COR-L47 (cell line): ENCODE results near the gene MYO5B.
"Not testable (repeated sequence)": the region's sequence is repeated elsewhere in the genome, so short reads cannot be mapped to it uniquely, and the experiment has no call there.

Experiments
- DNase-seq: peaks from one replicate; lab custom pipeline; 2025; lab: John Stamatoyannopoulos, UW

MYO5B gene

DNA sequence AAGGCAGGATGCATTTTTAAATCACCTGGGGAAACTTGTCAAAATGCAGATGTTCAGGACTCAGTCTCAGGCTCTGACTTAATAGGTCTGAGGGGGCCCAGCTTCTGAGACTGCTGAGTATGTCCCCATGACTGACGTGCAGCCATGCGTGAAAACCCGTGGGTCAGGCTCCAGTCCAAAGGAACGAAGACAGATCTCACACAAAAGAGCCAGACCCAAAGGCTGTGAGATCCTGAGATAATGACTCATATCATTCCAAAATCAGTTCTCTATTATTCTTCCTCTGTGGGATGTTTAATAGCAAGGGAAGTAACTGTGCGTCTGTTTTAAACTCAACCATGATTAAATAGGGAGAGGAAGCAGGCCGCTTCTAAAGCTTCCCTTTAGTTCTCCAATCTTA is 274.2 kb downstream of the MYO5B start:
- DNase-seq, result no peak

GRCh38 chr18:49917742-49918141 is 277.2 kb downstream of the MYO5B start:
- DNase-seq, result no peak

- DNase-seq, result no peak
Observed at GRCh38 chr18:49915352-49915751, 279.6 kb downstream of the MYO5B start.

DNA sequence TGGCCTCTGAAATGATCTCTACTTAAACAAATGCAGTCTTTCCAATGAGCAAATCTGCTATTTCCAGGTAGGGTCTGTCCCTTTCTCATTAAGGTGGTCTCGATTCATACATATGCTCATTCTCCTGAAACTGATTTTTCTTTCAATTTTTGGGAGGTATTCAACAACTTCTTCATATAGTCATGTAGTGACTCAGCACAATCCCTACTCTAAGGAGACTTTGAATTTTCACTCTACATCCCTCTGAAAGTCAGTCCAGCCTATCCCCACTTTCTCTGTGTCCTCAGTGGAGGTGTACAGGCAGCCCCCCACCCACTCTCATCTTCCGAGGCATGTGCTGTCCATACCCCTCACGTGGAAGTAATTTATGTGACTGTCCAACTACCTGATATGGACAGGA is 281.7 kb downstream of the MYO5B start:
- DNase-seq, result no peak

GRCh38 chr18:49911427-49911826 is 283.5 kb downstream of the MYO5B start:
- peak; percentile 77 for DNase-seq

DNA sequence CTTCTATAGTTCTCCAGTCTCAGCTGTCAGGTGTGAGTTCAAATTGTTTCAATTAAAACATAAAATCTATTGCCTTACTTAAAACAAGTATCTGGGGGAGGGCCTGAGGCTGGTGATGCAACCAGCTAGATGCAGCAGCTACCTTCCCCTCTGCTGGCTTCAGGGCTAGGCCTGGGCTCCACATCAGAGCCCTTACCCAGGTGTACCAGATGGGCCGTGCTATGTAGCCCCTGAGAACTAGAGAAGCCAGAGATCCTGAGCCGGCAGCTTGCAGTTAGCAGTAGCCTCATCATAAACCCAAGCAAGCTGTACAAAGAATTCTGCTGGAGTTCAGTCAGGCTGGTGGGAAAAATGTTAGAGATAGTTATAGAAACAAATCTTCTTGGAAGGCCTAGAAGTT is 284.0 kb downstream of the MYO5B start:
- DNase-seq, result no peak

- no peak for DNase-seq
Observed at GRCh38 chr18:49910019-49910418, 284.9 kb downstream of the MYO5B start.

DNA sequence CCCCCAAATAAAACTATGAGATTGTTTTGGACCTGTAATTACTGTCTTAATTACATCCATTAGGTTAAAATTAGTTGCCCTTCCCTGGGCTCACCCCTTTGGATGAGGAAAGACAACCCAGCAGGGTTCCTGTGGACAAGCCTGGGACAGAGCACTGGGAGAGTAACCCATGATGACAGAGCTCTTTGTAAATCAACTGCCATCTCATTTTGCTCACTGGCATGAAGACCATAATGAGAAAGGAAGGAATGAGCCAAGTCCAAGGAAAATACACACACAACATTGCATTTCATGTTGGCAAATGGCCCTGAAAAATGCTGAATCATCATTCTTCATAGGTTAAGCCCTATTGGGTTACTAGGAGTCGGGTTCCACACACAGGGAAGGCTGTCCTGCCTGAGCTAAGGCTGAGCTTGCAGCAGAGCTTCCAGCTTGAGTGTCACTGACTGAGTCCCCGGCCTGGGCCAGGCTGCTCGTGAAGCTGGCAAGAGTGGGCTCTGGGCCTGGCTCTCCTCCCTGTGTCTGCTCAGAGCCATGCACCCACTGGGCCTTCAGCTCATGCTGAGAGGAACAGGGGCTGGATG is 287.5 kb downstream of the MYO5B start:
- DNase-seq, result peak; percentile 58

- DNase-seq, result no peak
Observed at GRCh38 chr18:49905771-49906170, 289.2 kb downstream of the MYO5B start.

DNA sequence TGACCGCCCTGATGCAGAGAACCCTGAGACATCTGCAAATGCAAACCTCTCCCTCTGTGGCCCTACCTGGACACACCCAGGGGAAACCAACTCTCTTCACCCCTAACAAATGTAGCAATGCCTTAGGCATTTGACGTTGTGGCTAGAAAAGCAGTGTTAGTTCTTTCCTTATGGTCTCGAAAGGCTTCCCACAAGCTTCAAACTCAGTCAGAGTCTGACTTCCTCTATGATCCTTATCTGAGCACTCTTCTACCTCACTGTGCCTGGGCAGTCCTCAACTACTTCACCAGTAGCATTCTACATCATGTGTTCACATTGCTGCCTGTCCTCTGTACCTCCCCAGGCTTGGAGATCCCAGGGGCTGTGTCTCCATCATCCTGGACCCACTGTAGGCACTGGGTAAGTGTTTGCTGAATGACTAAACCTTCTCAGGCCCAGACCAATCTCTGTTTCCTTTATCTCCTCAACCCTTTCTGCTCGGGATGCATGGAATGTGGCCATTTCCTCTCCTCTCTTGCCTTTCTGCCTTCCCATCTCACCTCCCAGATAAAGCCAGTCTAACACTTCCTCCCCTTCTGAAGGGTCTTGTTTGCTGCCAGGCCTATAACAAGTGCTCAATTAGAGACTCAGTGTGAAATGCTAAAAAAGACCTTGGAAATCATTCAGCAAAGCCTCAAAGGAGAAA is 289.9 kb downstream of the MYO5B start:
- no peak for DNase-seq

DNA sequence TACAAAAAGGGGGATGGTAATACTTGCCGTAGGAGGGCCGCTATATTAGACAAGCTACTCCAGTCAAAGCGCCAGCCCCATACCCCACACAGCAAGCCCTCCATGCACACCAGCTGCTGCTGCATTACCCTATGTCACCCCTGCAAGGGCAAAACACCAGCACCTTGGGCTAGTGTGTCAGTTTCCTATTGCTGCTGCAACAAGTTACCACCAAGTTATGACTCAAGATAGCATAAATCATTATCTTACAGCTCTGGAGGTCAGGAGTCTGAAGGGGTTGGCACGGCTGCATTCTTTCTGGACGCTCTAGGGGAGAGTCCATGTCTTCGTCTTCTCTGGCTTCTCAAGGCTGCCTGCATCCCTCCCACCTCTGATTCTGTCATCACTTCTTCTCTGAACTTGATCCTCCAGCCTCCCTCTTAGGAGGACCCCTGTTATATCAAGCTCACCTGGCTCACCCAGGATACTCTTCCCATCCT is 293.0 kb downstream of the MYO5B start:
- DNase-seq, result no peak

DNA sequence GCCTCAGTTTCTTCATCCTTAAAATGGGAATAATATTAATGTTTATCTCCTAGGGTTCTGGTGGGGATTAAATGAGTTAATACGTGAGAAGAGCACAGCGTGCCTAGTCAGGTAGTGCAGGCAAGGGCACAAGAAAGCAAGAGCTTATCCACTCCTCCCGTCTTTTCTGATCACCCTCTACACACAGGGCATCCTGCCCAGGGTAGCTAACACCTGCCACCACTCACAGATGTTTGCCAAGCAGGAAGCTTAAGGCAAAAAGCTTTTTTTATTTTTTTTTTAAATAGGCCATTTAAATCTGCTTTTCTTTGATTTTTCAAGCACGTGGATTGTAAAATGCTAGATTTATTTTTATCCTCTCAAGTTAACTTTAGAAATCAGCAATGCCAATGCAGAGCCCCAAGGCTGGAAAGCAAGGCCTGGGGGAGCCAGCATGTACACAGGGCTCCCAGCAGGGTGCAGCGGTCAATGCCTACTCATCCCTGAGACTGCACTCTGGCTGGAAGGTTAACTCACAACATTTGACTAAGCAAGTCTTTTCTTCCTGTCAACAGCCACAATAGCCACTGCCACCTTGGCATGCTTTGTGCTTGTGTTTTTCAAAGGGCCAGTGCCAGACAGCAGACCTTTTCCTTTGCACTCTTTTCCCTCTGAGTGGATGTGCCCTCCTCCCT is 295.2 kb downstream of the MYO5B start:
- DNase-seq, result peak; percentile 62

DNA sequence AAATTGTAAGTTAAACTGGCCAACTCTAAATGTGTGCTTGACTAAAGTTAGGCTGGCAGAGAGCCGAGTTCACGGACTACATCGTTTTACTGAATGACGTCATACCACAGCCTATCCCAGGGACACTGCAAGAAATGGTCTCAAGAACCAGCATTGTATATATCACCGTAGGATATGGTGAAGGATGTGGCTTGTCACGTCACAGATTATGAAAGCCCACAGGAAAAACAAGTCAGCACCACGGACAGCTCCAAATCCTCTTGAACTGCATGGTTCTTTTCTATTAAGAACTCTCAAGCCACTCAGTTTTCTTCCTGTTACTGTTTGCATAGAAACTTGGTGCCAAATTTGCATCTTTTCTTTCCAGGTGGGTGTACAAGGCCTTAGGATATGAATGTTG is 296.5 kb downstream of the MYO5B start:
- DNase-seq, result no peak

DNA sequence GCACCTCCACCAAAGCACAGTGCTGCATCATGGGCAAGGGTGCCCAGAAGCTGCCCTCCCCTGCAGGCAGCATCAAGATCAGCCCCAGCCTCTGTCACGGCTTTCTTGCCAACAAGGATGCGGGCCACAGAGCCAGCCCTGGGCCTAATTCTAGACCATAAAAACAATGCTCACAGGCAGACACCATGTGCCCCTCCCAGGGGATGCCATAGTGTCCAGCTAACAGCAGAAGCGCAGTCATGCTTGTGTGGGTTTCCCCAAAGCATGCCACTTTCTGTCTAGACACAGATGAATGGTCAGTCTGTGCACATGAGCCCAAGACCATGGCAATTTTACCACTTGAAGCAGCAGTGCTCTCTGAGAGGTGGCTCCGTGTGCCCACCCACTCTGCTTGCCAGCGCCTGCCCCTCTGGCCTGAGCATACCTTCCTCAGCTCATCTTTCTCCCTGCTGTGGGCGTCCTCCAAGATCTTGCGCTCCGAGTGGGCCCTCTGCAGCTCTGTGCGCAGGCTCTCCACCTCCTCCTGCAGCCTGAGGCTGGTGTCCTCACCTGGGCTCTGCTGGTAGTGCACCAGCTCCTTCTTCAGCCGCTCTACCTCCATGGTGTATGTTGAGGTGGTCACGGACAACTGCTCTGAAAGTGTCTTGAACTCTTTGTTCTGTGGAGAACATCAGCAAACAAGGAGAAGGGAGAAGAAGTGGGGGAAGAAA is 300.3 kb downstream of the MYO5B start:
- no peak for DNase-seq

- no peak for DNase-seq
Observed at GRCh38 chr18:49893036-49893435, 301.9 kb downstream of the MYO5B start.

- DNase-seq, result no peak
Observed at GRCh38 chr18:49892148-49892924, 302.6 kb downstream of the MYO5B start.

DNA sequence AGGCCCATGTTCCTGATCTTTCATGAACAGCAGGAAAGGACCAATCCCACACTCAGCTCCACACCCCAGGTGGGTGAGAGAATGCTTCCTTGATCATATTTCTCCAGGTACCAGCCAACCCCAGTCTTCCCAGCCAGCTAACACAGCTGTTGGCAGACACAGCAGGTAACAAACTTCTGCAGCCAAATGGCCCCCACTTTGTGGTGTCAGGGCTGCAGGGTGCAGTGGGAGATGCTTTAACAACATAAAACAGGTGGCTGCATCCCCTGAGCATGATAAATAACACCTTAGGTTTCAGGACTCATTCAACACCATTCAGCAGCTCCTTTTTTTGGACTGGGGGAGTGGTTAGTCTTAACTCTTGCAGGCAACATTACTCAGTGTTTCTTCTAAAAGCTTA is 304.9 kb downstream of the MYO5B start:
- peak; percentile 87 for DNase-seq

DNA sequence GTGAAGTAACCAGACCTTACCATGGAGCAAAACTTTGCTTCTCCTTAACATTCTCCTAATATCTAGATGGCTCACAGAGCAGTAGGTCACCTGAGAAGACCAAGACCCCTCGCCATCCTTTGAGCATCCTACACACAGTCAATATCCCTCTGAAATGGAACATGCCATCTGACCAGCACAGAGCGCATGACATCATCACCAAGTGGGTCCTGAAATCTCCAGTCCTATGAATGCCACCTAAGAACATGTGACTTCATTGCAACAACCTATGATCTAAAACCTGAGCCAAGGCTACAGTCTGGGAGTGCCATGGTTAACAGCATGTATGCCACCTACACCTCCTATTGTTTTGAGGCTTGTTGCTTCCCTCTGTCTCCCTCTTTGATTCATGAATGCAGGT is 305.4 kb downstream of the MYO5B start:
- not testable (repeated sequence) for DNase-seq

DNA sequence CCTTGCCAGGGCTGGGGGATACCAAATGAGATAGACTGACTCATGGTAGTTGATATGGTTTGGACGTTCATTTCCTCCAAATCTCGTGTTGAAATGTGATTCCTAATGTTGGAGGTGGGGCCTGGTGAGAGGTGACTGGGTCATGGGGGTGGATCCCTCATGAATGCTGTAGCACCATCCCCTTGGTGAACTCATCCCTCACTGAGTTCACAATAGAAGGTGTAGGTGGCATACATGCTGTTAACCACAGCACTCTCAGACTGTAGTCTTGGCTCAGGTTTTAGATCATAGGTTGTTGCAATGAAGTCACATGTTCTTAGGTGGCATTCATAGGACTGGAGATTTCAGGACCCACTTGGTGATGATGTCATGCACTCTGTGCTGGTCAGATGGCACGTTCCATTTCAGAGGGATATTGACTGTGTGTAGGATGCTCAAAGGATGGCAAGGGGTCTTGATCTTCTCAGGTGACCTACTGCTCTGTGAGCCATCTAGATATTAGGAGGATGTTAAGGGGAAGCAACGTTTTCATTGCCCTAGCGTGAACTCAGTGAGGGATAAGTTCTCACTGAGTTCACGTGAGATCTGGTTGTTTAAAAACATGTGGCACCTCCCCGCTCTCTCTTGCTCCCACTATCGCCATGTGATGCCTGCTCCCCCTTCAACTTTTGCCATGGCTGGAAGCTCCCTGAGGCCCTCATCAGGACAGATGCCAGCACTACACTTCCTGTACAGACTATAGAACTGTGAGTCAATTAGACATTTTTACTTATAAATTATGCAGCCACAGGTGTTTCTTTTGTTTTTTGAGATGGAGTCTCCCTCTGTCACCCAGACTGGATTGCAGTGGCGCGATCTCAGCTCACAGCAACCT is 307.8 kb downstream of the MYO5B start:
- no peak for DNase-seq

GRCh38 chr18:49884959-49885358 is 310.0 kb downstream of the MYO5B start:
- DNase-seq, result no peak

GRCh38 chr18:49884465-49884864 is 310.5 kb downstream of the MYO5B start:
- DNase-seq, result no peak
